Measurements from ENCODE around the gene PDS5B. TPM values are rescaled to one million over a fixed set of nuclear protein-coding genes. Genes with fewer than 3 reads are reported as not detected.

The PDS5B gene
- total RNA-seq, 2 donors from 2014 or later, result 14.7 to 16.2 TPM

DNA sequence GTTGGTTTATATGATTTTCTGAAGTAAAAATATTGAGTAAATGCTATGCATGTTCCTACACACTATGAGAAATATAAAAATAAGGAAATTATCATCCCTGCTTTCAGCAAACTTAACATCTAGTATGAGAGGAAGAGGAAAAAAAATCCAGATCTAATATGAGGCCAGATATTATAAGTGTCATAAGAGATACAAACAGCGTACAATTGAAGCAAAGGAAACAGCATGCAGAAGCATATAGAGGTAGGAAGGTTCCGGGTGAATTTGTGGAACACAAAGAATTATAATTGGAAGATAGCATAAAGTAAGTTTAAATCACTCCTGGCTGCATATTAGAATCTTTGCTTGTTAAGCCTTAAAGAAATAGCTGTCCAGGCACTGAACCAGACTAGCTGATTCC lies 88.3 kb downstream of the PDS5B start:
- no peaks in the 10 kb centered on the region for H3K9me3 ChIP-seq
- H3K27ac ChIP-seq, result no peak overlapping the region
- H3K4me3 ChIP-seq, result no peak overlapping the region
- H3K27me3 ChIP-seq, result no peaks in the 10 kb centered on the region
- no peak for DNase-seq (ENCODE audit: low spot score)
- TF ChIP-seq, protein P1, sequence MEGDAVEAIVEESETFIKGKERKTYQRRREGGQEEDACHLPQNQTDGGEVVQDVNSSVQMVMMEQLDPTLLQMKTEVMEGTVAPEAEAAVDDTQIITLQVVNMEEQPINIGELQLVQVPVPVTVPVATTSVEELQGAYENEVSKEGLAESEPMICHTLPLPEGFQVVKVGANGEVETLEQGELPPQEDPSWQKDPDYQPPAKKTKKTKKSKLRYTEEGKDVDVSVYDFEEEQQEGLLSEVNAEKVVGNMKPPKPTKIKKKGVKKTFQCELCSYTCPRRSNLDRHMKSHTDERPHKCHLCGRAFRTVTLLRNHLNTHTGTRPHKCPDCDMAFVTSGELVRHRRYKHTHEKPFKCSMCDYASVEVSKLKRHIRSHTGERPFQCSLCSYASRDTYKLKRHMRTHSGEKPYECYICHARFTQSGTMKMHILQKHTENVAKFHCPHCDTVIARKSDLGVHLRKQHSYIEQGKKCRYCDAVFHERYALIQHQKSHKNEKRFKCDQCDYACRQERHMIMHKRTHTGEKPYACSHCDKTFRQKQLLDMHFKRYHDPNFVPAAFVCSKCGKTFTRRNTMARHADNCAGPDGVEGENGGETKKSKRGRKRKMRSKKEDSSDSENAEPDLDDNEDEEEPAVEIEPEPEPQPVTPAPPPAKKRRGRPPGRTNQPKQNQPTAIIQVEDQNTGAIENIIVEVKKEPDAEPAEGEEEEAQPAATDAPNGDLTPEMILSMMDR (IDR thresholded peaks at IDR 0.05), result no peak
- H3K36me3 ChIP-seq, result peaks cover 21% of the 10 kb centered on the region
- no peaks in the 10 kb centered on the region for H3K4me1 ChIP-seq

DNA sequence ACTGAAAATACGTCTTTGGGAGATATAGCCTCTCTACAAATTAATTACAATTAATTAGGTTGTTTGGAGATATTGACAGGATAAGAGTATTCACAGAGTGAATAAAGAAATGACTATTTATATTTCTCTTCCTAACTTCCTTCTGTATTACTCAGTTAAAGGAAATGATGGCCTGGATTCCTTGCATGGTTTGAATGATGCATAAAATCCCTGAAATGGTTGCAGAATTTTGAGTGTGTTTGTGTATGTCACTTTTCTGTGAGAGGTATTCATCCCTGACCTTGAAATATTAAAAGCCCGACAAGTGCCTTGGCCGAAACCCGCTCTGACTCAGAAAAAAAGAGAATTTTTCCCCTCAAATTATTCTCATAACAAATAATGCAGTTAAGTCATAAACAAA lies 90.0 kb downstream of the PDS5B start:
- Histone ChIP-seq H3K27me3 (no peaks in the 10 kb centered on the region), H3K4me1 (no peaks in the 10 kb centered on the region), H3K4me3 (no peak overlapping the region), H3K36me3 (peaks cover 27% of the 10 kb centered on the region), H3K9me3 (no peaks in the 10 kb centered on the region), H3K27ac (no peak overlapping the region)
- TF ChIP-seq, protein P1 (IDR thresholded peaks at IDR 0.05), result no peak
- no peak for DNase-seq (ENCODE audit: low spot score)

DNA sequence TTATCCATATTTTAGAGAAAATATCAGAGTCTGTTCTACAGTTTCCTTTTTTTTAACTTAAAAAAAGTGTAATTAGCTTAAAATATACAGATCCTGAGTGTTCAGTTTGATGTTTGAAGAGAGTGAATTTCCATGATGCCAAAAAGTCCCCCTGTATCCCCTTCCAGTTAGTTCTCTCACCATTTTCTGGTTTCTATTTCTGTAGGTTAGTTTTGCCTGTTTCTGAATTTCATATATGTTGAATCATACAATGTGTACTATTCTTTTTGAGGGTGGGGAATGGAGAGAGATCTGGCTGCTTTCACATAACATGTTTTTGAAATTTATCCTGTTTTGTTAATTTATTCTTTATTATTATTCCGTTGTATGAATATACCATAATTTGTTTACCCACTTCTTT lies 95.9 kb downstream of the PDS5B start:
- Histone ChIP-seq H3K36me3 (peaks cover 19% of the 10 kb centered on the region), H3K27ac (no peak overlapping the region), H3K4me1 (no peaks in the 10 kb centered on the region), H3K9me3 (no peaks in the 10 kb centered on the region), H3K27me3 (no peaks in the 10 kb centered on the region), H3K4me3 (no peak overlapping the region)
- TF ChIP-seq, protein P1 (IDR thresholded peaks at IDR 0.05), result no peak
- no peak for DNase-seq (ENCODE audit: low spot score)

DNA sequence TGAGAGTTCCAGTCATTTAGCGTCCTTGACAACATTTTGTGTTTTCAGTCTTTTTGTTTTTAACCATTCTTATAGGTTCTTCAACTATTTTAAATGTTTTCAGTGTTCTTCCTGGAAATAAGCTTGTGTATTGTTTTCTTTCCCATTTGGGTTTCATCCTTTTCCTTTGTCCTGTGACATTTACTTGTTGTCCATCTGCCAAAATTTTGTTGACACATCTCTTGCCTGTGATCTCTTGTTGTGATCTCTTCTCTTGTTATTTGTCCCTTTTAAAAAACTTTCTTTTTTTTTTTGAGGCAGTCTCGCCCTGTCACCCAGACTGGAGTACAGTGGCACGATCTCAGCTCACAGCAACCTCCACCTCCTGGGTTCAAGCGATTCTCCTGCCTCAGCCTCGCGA lies 96.5 kb downstream of the PDS5B start:
- no peak overlapping the region for H3K4me3 ChIP-seq
- no peaks in the 10 kb centered on the region for H3K27me3 ChIP-seq
- DNase-seq (ENCODE audit: low spot score), result no peak
- H3K4me1 ChIP-seq, result no peaks in the 10 kb centered on the region
- no peaks in the 10 kb centered on the region for H3K9me3 ChIP-seq
- H3K36me3 ChIP-seq, result peaks cover 19% of the 10 kb centered on the region
- no peak overlapping the region for H3K27ac ChIP-seq
- TF ChIP-seq, protein P1 (IDR thresholded peaks at IDR 0.05), result no peak

DNA sequence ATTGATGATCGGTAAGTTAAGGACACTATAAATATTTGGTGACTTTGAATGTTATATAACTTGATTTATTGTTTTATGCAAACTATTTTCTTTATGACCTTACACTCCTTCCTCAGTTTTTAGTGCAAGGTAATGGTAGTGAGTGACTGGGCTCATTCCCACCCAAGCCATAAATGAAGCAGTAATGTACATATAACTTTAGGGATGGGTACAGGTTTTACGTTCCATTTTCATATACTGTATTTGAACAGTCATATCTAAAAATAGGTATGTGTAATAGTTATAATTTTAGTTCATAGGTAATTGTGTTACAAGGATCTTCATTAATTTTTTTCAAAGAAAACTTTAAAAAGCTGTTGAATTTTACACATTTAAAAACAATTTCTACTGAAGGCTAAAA lies 101.0 kb downstream of the PDS5B start:
- H3K4me3 ChIP-seq, result no peak overlapping the region
- H3K36me3 ChIP-seq, result no peaks in the 10 kb centered on the region
- no peak overlapping the region for H3K27ac ChIP-seq
- TF ChIP-seq, protein P1 (IDR thresholded peaks at IDR 0.05), result no peak
- no peaks in the 10 kb centered on the region for H3K27me3 ChIP-seq
- no peaks in the 10 kb centered on the region for H3K4me1 ChIP-seq
- no peaks in the 10 kb centered on the region for H3K9me3 ChIP-seq
- no peak for DNase-seq (ENCODE audit: low spot score)

DNA sequence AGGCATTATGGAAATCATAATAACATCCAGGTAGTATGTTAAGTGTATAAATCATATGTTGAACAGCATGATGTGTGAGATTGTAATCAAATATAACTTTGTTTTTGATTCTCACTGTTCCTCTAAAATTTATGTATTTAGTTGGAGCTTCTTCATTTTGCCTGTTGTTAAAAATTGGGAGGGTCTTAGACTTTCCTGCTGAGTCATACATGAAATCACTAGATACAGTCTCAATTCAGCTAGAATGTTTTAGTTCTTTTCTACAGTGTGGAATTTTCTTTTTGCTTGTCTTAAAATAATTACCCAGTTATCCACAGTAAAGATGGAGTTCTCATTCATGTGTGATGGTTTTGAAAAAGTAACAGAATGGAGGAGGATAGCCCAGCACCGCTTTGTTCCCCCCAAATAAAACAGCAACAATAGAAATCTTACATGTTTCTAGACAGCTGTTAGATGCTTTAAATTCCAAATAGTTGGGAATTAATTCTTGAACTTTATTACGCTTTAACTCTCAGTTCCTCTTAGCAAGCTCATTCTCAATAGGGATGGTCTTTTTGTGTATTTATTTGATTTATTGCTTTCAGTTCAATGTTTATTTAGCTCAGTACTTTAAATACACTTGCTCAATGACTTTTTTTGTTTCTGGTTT lies 109.5 kb downstream of the PDS5B start:
- H3K27me3 ChIP-seq, result no peaks in the 10 kb centered on the region
- TF ChIP-seq, protein P1 (IDR thresholded peaks at IDR 0.05), result no peak
- H3K36me3 ChIP-seq, result no peaks in the 10 kb centered on the region
- no peak overlapping the region for H3K27ac ChIP-seq
- no peaks in the 10 kb centered on the region for H3K4me1 ChIP-seq
- no peak overlapping the region for H3K4me3 ChIP-seq
- H3K9me3 ChIP-seq, result no peaks in the 10 kb centered on the region
- no peak for DNase-seq (ENCODE audit: low spot score)
